ENCODE measurements around the gene MYO9B.

DNA sequence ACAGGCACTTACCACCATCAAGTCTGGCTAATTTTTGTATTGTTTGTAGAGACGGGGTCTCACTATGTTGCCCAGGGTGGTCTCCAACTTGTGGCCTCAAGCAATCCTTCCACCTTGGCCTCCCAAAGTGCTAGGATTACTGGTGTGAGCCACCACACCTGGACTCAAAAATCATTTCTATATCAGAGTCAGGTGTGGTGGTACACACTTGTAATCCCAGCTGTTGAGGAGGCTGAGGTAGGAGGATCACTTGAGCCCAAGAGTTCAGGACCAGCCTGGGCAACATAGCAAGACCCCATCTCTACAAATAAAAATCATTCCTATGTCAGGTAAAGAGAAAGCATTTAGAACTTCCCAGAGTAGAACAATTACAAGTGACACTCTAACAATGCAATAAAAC lies 48.4 kb downstream of the MYO9B start:
- TF ChIP-seq SALL2 (CRISPR knock-in tag; IDR thresholded peaks at IDR 0.05) (no peak), TCF7 (IDR thresholded peaks at IDR 0.05; ENCODE audit: low read depth) (no peak), BHLHE40 (IDR thresholded peaks at IDR 0.05; ENCODE audit: low read length) (no peak), TBX2 (CRISPR knock-in tag; IDR thresholded peaks at IDR 0.05; ENCODE audit: borderline replicate concordance) (no peak), SCMH1 (CRISPR knock-in tag; IDR thresholded peaks at IDR 0.05; ENCODE audit: borderline replicate concordance) (no peak), POLR2AphosphoS5 (IDR thresholded peaks at IDR 0.05; ENCODE audit: low read depth, low read length) (no peak), MXI1 (IDR thresholded peaks at IDR 0.05; ENCODE audit: borderline replicate concordance, low read depth, low read length) (no peak), KDM3A (CRISPR knock-in tag; IDR thresholded peaks at IDR 0.05; ENCODE audit: low read depth) (no peak)
- TF ChIP-seq, protein P1, sequence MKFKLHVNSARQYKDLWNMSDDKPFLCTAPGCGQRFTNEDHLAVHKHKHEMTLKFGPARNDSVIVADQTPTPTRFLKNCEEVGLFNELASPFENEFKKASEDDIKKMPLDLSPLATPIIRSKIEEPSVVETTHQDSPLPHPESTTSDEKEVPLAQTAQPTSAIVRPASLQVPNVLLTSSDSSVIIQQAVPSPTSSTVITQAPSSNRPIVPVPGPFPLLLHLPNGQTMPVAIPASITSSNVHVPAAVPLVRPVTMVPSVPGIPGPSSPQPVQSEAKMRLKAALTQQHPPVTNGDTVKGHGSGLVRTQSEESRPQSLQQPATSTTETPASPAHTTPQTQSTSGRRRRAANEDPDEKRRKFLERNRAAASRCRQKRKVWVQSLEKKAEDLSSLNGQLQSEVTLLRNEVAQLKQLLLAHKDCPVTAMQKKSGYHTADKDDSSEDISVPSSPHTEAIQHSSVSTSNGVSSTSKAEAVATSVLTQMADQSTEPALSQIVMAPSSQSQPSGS (CRISPR knock-in tag; IDR thresholded peaks at IDR 0.05), result no peak
